Stimulated activated CD4-positive, alpha-beta T cell treated with anti-CD3 and anti-CD28 coated beads, Interleukin-12 subunit alpha, Interleukin-12 subunit beta, amount 100 ng/mL, for 48 hours (primary cell): ENCODE data around the gene PPP2R3C.
"Not testable (repeated sequence)": the region's sequence is repeated elsewhere in the genome, so short reads cannot be mapped to it uniquely, and the experiment has no call there.

Source experiments
- DNase-seq, 3 donors: peaks; one replicate each; pipeline ENCODE4 v3.0.0-alpha.2; 2020; ENCODE audit warnings: low read depth in 2 of 3, low spot score in 1 of 3

Gene PPP2R3C

GRCh38 chr14:35121887-35122695 lies at the start of gene PPP2R3C, which contains the start of gene PRORP:
PPP2R3C (minus strand) TSS chr14:35121990; CDS start chr14:35121959, 31 bp downstream.
PRORP (plus strand) TSS chr14:35122552; CDS start chr14:35123246, 694 bp downstream.
- DNase-seq: peak; percentile 73 to 81 (median 81)

DNA sequence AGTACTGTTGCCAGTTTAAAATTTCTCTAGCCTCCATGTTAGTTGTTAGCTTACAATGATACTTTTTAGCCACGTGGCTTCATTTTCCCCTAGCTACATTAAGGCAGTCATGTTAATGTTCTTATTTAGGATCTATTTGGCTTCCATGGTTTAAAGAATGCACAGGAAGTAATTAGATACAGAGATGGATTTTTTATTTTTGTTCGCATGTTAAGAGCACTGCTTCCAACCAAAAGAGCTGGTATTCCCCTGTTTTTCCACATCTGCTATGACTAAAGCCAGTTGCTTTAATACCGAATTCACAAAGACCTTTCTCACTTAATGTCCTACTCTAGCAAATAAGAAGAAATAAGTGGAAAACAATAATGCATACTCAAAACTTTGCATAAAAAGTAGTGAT lies 45.7 kb upstream of the PPP2R3C start:
- no peak for DNase-seq

DNA sequence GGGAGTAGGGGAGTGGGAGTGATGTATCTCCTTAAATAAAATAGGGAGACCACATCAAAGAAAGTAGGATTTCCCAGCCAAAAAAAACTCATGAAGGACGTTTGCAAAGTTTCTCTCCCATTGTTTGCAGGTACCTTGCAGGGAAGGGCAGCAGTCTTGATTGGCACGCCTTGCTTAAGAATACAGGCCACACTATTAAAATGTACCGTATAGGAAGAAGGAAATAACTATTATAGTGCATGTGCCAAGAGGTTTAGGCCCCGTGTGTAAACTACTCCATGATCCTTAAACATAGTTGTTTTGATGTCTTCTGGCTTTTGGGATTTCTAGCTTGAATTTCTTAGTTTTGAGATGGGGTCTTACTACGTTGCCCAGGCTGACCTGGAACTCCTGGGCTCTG lies 43.1 kb upstream of the PPP2R3C start:
- DNase-seq: no peak

GRCh38 chr14:35163384-35163783 lies 41.6 kb upstream of the PPP2R3C start:
- no peak for DNase-seq

- peak in 2 of 3 donors; percentile 10 for DNase-seq
These were observed 39.4 kb upstream of the PPP2R3C start for GRCh38 chr14:35161231-35161630.

DNA sequence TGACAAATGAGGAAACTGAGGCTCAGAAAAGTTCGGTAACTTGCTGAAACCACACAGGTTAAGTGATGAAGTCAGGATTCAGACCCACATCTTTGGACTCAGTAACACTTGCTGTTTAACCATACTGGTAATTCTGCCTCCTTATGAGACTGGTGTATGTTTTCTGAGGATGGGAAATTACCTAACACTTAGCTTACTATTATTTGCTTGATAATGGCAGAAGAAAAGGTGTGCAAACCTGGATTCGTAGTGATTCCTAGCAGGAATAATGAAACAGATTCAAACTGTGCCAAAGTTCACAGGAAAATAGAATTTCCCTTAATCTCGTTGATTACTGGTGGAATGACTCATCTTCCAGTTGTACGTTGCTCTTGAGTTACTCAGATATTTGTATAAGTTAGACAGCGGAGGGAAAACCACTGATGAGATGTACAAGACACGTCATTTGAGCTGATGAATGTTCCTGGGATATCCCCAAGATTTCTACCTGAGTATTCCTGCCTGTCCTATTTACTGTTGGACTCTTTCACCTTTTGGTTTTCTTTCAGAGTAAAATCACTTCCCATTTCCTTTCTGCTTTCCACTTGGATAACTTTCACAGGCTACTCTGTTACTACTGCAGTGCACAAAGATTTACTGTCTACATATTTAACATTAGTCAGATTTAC lies 38.1 kb upstream of the PPP2R3C start:
- DNase-seq: peak in 1 of 3 donors; percentile 4

- DNase-seq: no peak
These were observed 37.3 kb upstream of the PPP2R3C start for GRCh38 chr14:35158951-35159653.

DNA sequence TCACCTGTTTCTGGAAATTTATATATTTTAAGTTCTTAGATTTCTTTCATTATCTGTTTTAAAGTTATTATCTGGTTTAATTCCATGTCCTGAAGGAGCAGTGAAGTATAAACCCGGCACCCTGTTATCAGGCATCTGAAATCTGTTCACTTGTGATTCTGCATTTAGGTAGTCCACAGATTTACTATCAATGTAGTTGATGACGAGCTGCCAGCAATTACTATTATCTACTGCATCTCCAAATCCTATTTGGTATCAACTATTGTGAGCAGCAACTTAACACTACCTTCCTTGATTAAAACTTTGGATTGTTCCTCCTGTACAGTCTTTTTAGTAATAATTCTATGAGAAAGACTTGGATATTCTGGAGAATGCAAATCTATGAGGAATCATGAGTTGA lies 36.7 kb upstream of the PPP2R3C start:
- DNase-seq: no peak

GRCh38 chr14:35155962-35156361 lies 34.2 kb upstream of the PPP2R3C start:
- DNase-seq: no peak

- no peak for DNase-seq
These were observed 32.2 kb upstream of the PPP2R3C start for GRCh38 chr14:35154016-35154415.

DNA sequence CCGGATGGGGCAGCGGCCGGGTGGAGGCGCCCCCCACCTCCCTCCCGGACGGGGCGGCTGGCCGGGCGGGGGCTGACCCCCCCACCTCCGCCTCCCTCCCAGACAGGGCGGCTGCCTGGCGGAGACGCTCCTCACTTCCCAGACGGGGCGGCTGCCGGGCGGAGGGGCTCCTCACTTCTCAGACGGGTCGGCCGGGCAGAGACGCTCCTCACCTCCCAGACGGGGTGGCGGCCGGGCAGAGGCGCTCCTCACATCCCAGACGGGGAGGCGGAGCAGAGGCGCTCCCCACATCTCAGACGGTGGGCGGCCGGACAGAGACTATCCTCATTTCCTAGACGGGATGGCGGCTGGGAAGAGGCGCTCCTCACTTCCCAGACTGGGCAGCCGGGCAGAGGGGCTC lies 30.7 kb upstream of the PPP2R3C start:
- DNase-seq: not testable (repeated sequence)

DNA sequence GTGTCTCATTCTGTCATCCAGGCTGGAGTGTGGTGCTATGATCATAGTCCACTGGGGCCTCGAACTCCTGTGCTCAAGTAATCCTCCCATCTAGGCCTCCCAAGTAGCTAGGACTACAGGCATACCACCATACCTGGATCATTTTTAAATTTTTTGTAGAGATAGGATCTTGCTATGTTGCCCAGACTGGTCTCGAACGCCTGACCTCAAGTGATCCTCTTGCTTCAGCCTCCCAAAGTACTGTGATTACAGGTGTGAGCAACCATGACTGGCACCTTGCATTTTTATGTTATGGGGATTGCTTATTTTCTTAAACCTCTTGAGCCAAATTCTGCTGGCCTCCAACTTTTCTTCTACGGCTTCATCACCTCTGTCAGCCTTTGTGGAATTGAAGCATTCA lies 27.4 kb upstream of the PPP2R3C start:
- DNase-seq: no peak

DNA sequence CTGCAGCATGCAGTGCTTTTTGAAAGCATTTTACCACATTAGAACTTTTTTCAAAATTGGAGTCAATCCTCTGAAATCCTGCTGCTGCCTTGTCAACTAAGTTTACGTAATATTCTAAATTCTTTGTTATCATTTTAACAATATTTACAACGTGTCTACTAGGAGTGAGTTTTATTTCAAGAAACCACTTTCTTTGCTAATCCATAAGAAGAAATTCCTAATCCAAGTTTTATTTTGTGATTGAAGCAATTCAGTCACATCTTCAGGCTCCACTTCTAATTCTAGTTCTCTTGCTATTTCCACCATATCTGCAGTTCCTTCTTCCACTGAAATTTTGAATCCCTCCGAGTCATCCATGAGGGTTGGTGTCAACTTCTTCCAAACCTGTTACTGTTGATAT lies 25.9 kb upstream of the PPP2R3C start:
- DNase-seq: no peak

DNA sequence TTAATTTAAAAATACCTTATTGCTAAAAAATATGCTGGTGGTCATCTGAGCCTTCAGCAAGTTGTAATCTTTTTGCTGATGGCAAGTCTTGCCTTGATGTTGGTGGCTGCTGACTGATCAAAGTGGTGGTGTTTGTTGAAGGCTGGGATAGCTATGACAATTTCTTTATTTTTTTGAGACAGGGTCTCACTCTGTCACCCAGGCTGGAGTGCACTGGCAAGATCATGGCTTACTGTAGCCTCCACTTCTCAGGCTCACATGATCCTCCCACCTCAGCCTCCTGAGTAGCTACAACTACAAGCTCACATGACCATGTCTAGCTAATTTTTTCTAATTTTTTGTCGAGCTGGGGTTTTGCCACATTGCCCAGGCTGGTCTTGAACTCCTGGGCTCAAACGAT lies 25.4 kb upstream of the PPP2R3C start:
- DNase-seq: no peak

DNA sequence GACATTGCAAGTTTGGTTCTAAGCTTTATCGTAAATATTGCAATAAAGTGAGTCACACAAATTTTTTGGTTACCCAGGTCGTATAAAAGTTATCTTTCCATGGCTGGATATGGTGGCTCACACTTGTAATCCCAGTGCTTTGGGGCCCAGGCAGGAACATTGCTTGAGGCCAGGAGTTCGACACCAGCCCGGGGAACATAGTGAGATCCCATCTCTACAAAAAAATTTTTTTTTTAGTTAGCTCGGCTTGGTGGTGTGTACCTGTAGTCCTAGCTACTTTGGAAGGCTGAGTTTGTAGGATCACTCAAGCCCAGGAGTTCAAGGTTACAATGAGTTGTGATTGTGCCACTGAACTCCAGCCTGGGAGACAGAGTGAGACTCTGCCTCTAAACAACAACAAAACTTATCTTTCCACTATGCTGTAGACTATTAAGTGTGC lies 24.9 kb upstream of the PPP2R3C start:
- no peak for DNase-seq

GRCh38 chr14:35144029-35144428 lies 22.2 kb upstream of the PPP2R3C start:
- no peak for DNase-seq

DNA sequence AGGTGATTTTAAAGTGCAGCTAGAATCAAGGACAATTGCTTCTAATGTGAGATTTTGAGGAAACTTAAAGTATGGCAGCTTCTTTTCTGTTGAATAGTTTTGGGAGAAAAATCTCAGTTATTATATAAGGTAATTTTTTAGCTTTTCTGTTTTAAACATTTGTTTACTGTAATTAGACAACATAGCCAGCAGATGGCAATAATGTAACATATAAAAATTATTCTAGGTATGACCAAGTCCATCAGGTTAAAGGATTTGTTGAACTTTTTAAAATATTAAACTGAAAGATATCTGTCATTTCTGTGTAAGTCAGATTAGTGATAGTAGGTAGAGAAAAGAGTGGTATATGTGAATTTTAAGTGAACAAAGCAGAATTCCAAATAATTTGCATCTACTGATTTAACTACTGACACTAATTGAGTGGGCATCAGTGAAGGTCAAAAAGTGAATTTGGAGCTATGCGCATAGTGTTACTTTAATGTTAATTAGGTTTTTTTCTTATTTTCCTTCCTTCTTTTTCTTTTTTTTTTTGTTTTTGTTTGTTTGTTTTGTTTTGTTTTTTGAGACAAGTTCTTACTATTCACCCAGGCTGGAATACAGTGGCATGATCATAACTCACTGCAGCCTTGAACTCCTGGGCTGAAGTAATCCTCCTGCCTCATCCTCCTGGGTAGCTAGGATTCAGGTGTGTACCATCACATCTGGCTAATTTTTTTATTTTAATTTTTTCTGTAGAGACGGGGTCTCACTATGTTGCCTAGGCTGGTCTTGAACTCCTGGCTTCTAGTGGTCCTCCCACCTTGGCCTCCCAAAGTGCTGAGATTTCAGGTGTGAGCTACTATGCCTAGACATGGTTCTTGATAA lies 19.2 kb upstream of the PPP2R3C start:
- no peak for DNase-seq

GRCh38 chr14:35138585-35138984 lies 16.8 kb upstream of the PPP2R3C start:
- no peak for DNase-seq

GRCh38 chr14:35134329-35135123 lies 12.7 kb upstream of the PPP2R3C start:
- DNase-seq: no peak
